Activated CD4-positive, alpha-beta T cell treated with anti-CD3 and anti-CD28 coated beads, Interleukin-2, amount 10 ng/mL, durations not matched to agents 7 days and 5 days (primary cell): ENCODE results near the gene MROH7. TPM values are rescaled to one million over a fixed set of nuclear protein-coding genes. Genes with fewer than 3 reads are reported as not detected.

Source experiments
- CTCF ChIA-PET: fragments of 350-600 bp; sonication (Branson Sonifier 250); formaldehyde crosslinking; loops from one replicate; lab custom pipeline; 2021; ENCODE audit warnings: antibody characterized with exemption; lab: Charles Lee
- POLR2A ChIA-PET: fragments of 350-600 bp; sonication (Branson Sonifier 250); formaldehyde crosslinking; loops from one replicate; lab custom pipeline; 2021; ENCODE audit warnings: antibody characterized with exemption; lab: Charles Lee
- DNase-seq: peaks from one replicate; pipeline ENCODE4 v3.0.0-alpha.2; 2020
- H3K27ac Mint-ChIP-seq: one replicate; pipeline ENCODE4 v1.8.0; 2021; ENCODE audit warnings: mild to moderate bottlenecking, moderate library complexity, mixed read lengths
- H3K27me3 Mint-ChIP-seq: one replicate; pipeline ENCODE4 v1.8.0; 2021; ENCODE audit warnings: mixed read lengths
- H3K36me3 Mint-ChIP-seq: one replicate; pipeline ENCODE4 v1.8.0; 2021; ENCODE audit warnings: low read depth, mixed read lengths
- H3K4me1 Mint-ChIP-seq: one replicate; pipeline ENCODE4 v1.8.0; 2021; ENCODE audit warnings: mixed read lengths
- H3K4me3 Mint-ChIP-seq: one replicate; pipeline ENCODE4 v1.8.0; 2021; ENCODE audit warnings: mild to moderate bottlenecking, moderate library complexity, mixed read lengths
- H3K9me3 Mint-ChIP-seq: one replicate; pipeline ENCODE4 v1.8.0; 2021; ENCODE audit warnings: mixed read lengths
- total RNA-seq, 2 experiments: library from RNA; stranded (reverse); gene quantifications; one replicate each; pipeline ENCODE4 v1.2.3, GENCODE V29; 2021

The MROH7 gene
- total RNA-seq, 2 experiments from 2014 or later = 0.12 TPM; not detected in 1

DNA sequence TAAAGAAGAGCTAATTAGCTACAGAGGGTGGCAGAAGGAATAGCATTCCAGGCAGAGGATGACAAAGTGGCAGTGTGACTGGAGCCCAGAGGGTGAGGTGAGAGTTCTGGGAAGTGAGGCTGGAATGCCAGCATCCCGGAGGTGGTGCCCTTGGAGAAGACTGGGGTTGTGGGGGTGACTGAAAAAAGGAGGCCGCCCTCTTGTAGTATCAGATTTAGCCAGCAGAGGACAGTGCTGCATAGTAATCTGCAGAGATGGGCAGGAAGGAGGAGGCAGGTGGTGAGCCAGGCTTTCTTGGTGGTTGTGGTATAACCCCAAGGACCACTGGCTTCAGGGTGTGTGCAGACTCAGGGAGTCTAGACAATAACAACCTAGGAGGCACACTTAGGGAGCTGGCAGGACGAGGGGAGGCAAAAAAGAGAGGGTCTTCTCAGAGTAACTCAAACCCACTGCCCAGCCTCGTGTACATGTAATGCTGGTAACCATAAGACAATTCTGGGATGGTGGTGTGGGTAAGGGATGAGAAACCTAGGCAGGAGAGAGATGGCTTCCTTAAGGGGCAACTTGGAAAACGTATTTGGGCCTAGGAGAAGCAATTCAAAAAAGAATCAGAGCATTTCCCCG lies 30.5 kb downstream of the MROH7 start:
- DNase-seq = peak; percentile 81
- Mint-ChIP-seq H3K36me3 (no peaks in the 10 kb centered on the region), H3K27me3 (peaks cover 3% of the 10 kb centered on the region), H3K4me1 (peaks cover 11% of the 10 kb centered on the region), H3K9me3 (no peaks in the 10 kb centered on the region), H3K4me3 (no peak overlapping the region), H3K27ac (no peak overlapping the region)
- ChIA-PET CTCF (interaction anchor here (0.9 to 1.8 kb wide), 7 partner anchors 10 to 324 kb away, joined by 3 to 6 read pairs (median 4); no protein-coding TSS in a partner anchor), POLR2A (no interaction called here)

DNA sequence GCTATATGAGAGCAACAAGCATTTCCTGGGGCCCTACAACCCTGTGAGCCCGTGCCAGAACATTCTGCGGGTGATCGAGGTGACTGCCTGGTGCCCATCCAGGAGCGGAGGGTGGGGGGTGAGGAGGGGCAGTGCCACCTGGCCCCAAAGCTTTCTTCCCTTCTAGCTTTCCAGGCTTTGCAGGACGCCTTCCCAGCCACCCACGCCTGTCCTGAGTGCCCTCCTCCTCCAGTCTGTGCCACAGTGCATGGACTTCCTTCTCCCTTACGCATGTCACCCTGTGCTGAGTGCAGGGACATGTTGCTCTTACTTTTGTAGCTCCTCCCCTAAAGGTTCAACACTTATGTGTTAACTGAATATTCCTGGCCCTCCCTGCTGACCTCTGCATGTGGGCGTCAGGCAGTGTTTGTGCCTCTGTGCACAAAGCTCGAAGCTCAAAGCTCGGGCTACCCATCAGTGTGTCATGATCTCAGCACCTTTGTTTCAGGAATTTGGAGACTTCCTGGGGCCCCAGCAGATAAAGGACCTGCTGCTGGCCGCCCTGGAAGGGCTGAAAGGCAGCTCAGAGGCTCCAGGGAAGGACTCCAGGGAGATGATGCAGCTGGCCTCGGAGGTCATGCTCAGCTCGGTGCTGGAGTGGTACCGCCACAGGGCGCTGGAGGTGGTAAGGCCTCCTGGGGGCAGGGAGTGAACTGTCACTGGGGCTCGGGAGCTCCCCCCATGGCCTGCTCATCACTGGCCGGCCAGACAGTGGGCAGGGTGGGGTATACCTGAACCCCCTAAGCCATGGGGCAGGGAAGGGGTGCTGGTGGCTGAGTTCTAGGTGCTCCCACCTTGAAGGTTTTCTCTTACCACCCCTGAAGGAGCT lies 37.4 kb downstream of the MROH7 start:
- POLR2A ChIA-PET = interaction anchor here (0.5 kb wide), 1 partner anchor 25 kb away, joined by 3 read pairs; no protein-coding TSS in a partner anchor
- Mint-ChIP-seq H3K27ac (no peak overlapping the region), H3K4me3 (no peak overlapping the region), H3K36me3 (no peaks in the 10 kb centered on the region), H3K4me1 (no peaks in the 10 kb centered on the region), H3K9me3 (no peaks in the 10 kb centered on the region), H3K27me3 (no peaks in the 10 kb centered on the region)
- CTCF ChIA-PET = interaction anchor here (0.9 kb wide), 1 partner anchor 131 kb away, joined by 3 read pairs; no protein-coding TSS in a partner anchor
- no peak for DNase-seq

DNA sequence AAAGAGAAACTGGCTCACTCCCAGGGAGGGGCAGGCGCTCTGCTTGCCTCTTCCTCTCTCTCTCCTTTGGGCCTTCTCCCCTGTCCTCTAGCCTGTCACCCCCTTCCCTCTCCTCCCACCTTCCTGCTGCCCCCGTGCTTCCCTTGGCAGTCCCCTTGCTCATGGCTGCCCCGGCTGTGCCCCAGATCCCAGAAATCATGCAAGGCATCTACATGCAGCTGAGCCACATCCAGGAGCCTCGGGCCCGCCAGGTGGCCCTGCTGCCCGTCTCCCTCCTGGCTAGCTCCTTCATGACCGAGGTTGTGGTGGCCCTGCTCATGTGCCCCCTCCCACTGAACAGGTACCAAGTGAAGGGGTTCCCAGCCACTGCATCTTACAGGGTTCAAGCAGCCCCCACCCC lies 38.1 kb downstream of the MROH7 start:
- POLR2A ChIA-PET = no interaction called here
- CTCF ChIA-PET = no interaction called here
- Mint-ChIP-seq H3K36me3 (no peaks in the 10 kb centered on the region), H3K4me1 (no peaks in the 10 kb centered on the region), H3K9me3 (no peaks in the 10 kb centered on the region), H3K27me3 (no peaks in the 10 kb centered on the region), H3K27ac (no peak overlapping the region), H3K4me3 (no peak overlapping the region)
- DNase-seq = no peak

DNA sequence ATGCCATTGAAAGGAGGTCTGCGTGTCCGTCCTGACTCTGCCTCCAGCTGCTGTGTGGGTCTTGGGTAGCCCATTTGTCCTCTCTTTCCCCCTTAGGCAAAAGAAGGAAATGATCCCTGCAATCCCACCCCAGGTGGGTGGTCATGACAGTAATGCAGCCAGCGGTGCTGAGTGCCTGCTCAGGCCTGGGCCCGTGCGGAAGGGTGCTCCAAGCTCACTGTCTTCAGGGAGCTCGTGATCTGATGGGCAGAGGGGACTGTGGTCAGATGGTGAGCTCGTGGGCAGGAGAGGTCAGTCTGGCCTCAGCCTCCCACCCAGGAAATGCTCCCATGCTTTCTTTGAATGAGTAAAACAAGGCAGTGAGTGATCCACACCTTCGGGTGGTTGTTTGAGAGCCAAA lies 38.8 kb downstream of the MROH7 start:
- H3K27ac Mint-ChIP-seq = no peak overlapping the region
- H3K9me3 Mint-ChIP-seq = no peaks in the 10 kb centered on the region
- no peak for DNase-seq
- no peak overlapping the region for H3K4me3 Mint-ChIP-seq
- CTCF ChIA-PET = interaction anchor here (1.1 kb wide), 1 partner anchor 113 kb away, joined by 4 read pairs; no protein-coding TSS in a partner anchor
- H3K4me1 Mint-ChIP-seq = no peaks in the 10 kb centered on the region
- POLR2A ChIA-PET = no interaction called here
- no peaks in the 10 kb centered on the region for H3K36me3 Mint-ChIP-seq
- no peaks in the 10 kb centered on the region for H3K27me3 Mint-ChIP-seq

DNA sequence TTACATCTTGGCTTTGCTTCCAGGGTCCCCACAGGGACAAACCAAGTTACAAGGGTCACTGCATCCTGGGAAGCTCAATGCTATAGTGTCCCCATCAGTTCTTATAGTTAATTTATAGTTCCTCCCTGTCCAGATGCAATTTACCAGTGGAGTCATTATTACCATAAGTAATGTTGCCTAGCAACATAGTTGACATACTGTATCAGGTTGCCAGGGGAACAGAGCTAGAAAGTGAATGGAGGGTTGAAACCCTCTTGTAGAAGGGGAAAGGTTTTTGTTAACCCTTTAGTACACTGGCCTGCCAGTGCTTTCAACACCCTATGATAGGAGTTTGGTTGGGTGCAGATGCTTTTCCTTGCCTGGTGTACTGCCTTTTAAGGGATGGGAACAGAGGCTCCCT lies 39.8 kb downstream of the MROH7 start:
- Mint-ChIP-seq H3K4me3 (no peak overlapping the region), H3K36me3 (no peaks in the 10 kb centered on the region), H3K27me3 (no peaks in the 10 kb centered on the region), H3K4me1 (no peaks in the 10 kb centered on the region), H3K9me3 (no peaks in the 10 kb centered on the region), H3K27ac (no peak overlapping the region)
- CTCF ChIA-PET = interaction anchor here (1.1 kb wide), 1 partner anchor 112 kb away, joined by 4 read pairs; no protein-coding TSS in a partner anchor
- POLR2A ChIA-PET = no interaction called here
- no peak for DNase-seq

DNA sequence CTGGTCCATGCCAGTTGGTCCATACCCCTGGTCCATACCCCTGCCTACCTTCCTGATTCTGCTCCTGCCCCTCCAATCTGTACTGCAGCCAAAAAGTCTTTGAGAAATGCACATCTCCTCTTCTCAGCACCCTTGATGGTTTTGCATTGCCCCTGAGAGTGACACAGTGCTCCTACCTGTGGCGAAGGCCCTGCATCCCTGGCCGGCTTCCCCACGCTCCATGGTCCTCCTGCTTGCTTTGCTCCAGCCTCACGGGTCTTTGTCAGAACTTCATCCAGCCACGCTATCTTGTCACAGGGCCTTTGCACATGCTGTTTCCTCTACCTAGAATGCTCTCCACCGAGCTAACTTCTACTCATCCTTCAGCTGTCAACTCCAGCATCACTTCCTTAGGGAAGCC lies 41.9 kb downstream of the MROH7 start:
- Mint-ChIP-seq H3K27ac (no peak overlapping the region), H3K36me3 (no peaks in the 10 kb centered on the region), H3K4me3 (no peak overlapping the region), H3K4me1 (no peaks in the 10 kb centered on the region), H3K9me3 (no peaks in the 10 kb centered on the region), H3K27me3 (no peaks in the 10 kb centered on the region)
- ChIA-PET CTCF (no interaction called here), POLR2A (no interaction called here)
- DNase-seq = no peak

DNA sequence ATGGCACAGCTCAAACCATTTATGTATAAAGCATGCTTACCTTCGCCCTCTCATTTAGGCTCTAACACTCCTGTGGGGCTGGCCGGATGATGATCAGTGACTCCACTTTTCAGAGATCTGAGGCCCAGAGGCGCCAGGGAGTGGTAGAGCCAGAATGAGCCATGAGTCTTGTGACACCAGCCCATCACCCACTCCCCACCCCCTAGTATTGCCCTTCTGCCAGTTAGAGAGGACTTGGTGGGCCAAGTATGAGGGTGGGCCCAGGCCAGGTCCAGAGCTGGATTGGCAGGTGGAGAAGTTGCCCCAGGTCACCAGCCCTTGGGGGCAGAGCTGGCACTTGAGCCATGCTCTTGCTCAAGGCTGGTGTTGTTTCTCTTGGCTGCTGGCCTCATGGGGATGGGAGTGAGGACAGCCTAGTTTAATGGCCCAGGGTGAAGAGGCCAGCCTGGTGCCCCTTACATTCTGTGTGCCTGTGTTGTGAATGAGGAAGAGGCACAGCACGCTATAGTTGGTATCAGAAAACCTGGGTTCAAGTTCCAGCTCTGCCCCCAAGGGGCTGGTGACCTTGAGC lies 43.8 kb downstream of the MROH7 start:
- POLR2A ChIA-PET = no interaction called here
- DNase-seq = no peak
- Mint-ChIP-seq H3K36me3 (no peaks in the 10 kb centered on the region), H3K4me1 (no peaks in the 10 kb centered on the region), H3K9me3 (no peaks in the 10 kb centered on the region), H3K4me3 (no peak overlapping the region), H3K27ac (no peak overlapping the region), H3K27me3 (no peaks in the 10 kb centered on the region)
- CTCF ChIA-PET = no interaction called here

DNA sequence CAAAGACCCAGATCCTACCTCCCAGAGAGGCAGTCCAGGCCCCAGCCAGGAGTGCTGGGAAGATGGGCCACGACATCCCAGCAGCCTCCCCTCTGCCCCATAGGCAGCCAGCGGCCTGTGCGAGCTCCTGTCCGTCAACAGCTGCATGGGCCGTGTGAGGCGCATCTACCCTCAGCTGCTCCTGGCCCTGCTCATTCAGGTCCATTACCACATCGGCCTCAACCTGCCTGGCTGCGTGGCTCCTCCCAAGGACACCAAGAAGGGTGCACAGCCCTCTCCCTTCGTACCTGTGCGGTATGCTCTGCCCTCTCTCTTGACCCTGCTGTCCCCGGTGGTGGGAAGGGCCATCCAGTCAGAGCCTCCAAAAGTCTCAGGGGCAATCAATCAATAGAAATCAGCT lies 44.6 kb downstream of the MROH7 start:
- no peak for DNase-seq
- CTCF ChIA-PET = no interaction called here
- POLR2A ChIA-PET = no interaction called here
- Mint-ChIP-seq H3K27ac (no peak overlapping the region), H3K4me1 (no peaks in the 10 kb centered on the region), H3K9me3 (no peaks in the 10 kb centered on the region), H3K36me3 (no peaks in the 10 kb centered on the region), H3K27me3 (no peaks in the 10 kb centered on the region), H3K4me3 (no peak overlapping the region)

DNA sequence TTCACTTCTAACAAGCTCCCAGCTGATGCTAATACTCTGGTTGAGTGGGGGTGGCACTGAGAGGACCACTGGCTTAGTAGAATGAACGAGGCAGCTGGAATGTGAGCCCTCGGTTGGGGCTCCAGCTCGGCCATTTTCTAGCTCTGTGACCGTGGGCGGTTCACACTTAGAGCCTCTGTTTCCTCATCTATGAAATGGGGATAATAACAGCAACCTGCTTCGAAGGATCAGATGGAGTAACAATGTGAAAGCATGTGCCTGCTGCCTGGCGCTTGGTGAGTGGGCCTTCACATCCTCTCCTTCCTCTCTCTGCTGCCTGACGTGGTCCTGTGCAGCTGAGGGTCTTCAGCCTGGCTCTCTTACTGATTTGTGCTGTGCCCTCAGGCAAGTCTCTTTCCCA lies 53.2 kb downstream of the MROH7 start:
- no peak for DNase-seq
- no peak overlapping the region for H3K4me3 Mint-ChIP-seq
- no peaks in the 10 kb centered on the region for H3K4me1 Mint-ChIP-seq
- ChIA-PET CTCF (no interaction called here), POLR2A (no interaction called here)
- no peaks in the 10 kb centered on the region for H3K36me3 Mint-ChIP-seq
- H3K27me3 Mint-ChIP-seq = peaks cover 2% of the 10 kb centered on the region
- H3K9me3 Mint-ChIP-seq = no peaks in the 10 kb centered on the region
- no peak overlapping the region for H3K27ac Mint-ChIP-seq

DNA sequence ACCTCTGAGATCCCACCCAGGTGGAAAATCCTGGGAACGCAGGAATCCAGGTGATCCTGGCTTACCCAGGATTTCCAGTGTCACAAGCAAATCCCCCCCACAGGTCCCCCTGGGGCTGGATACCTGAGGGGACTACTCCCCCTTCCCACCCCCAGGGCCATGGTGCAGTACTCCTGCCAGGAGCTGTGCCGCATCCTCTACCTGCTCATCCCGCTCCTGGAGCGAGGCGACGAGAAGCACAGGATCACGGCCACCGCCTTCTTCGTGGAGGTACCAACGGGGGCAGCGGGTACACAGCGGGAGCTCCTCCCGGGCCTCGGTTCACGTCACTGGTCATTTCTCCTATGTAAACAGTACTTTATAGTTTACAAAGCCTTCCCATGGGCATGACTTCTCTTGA lies 53.6 kb downstream of the MROH7 start:
- no peak overlapping the region for H3K4me3 Mint-ChIP-seq
- H3K9me3 Mint-ChIP-seq = no peaks in the 10 kb centered on the region
- H3K4me1 Mint-ChIP-seq = no peaks in the 10 kb centered on the region
- DNase-seq = no peak
- no peak overlapping the region for H3K27ac Mint-ChIP-seq
- peaks cover 2% of the 10 kb centered on the region for H3K27me3 Mint-ChIP-seq
- H3K36me3 Mint-ChIP-seq = no peaks in the 10 kb centered on the region
- POLR2A ChIA-PET = no interaction called here
- CTCF ChIA-PET = no interaction called here

DNA sequence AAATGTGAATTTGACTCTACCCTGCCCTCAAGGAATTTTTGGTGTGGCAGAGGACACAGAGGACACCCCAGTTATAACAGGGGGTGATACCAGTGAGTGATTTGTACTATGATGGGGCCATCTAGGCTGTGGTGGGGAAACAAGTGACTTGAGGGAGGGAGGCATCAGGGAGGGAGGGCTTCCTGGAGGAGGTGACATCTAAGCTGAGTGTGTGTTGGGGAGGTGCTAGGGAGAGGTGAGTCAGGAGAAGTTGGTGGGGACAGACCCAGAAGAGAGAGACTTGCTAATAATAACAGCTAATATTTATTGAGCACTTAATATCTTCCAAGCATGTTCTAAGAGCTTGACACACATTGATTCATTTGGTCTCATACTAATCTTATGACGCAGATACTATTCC lies 54.2 kb downstream of the MROH7 start:
- Mint-ChIP-seq H3K27ac (no peak overlapping the region), H3K4me1 (no peaks in the 10 kb centered on the region), H3K27me3 (peaks cover 2% of the 10 kb centered on the region), H3K36me3 (no peaks in the 10 kb centered on the region), H3K9me3 (no peaks in the 10 kb centered on the region), H3K4me3 (no peak overlapping the region)
- DNase-seq = no peak
- ChIA-PET POLR2A (no interaction called here), CTCF (no interaction called here)

DNA sequence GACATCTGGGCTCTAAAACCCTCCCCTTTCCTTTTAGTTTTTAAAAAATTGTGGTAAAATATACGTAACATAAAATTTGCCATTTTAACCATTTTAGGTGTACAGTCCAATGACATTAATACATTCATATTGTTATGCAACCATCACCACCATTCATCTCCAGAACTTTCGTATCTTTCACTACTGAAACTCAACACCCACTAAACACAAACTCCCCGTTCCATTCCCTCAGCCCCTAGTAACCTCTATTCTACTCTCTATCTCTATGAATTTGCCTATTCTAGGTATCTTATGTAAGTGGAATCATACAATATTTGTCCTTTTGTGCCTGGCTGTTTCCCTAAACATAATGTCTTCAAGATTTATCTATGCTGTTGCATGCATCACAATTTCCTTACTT lies 54.7 kb downstream of the MROH7 start:
- Mint-ChIP-seq H3K9me3 (no peaks in the 10 kb centered on the region), H3K4me1 (no peaks in the 10 kb centered on the region), H3K36me3 (no peaks in the 10 kb centered on the region), H3K27ac (no peak overlapping the region), H3K27me3 (peaks cover 2% of the 10 kb centered on the region), H3K4me3 (no peak overlapping the region)
- no peak for DNase-seq
- ChIA-PET POLR2A (no interaction called here), CTCF (no interaction called here)

DNA sequence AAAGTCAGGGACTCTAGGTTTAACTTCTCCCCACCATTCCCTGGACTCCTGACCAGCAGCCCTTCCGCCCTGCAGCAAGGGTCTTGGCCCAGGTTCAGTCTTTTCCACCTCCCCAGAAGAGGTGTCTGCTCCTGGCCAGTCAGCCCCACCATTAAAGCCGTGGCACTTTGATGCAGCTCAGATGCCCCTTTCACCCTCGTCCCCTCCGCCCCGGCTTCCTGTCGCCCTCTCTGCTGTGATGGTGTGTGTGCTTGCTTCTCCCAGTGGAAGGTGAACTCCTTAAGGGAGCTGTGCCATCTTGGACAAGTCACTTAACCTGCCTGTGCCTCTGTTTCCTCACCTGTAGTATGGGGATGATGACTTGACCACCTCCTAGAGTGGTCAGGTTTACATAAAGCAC lies 56.3 kb downstream of the MROH7 start:
- POLR2A ChIA-PET = no interaction called here

More for the DNA sequence above, 56.3 kb downstream of the MROH7 start:
- H3K36me3 Mint-ChIP-seq = no peaks in the 10 kb centered on the region
- no peak overlapping the region for H3K27ac Mint-ChIP-seq
- no peak for DNase-seq
- no peaks in the 10 kb centered on the region for H3K9me3 Mint-ChIP-seq
- no peak overlapping the region for H3K4me3 Mint-ChIP-seq
- H3K4me1 Mint-ChIP-seq = no peaks in the 10 kb centered on the region
- no peaks in the 10 kb centered on the region for H3K27me3 Mint-ChIP-seq
- CTCF ChIA-PET = no interaction called here
